Measurements from ENCODE around the gene ARHGAP25.
"Not testable (repeated sequence)": the region's sequence is repeated elsewhere in the genome, so short reads cannot be mapped to it uniquely, and the experiment has no call there.

ARHGAP25 gene

DNA sequence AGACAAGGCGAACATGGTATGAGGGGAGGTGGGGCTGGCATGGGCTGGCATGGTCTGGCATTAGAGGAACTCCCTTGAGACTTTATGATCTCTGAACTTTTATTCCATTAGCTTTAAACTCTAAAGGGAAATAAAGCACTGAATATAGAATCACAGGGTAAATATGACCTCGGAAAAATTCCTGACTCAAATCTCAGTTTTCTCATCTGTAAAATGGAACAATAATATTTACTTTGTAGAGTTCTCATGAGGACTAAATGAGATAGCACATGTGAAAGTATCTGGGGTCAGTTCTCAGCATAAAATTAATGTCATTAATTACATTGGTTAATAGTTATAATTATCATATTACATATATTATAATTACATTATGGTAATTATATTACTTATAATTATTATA lies 65.9 kb downstream of the ARHGAP25 start:
- no peak for DNase-seq

DNA sequence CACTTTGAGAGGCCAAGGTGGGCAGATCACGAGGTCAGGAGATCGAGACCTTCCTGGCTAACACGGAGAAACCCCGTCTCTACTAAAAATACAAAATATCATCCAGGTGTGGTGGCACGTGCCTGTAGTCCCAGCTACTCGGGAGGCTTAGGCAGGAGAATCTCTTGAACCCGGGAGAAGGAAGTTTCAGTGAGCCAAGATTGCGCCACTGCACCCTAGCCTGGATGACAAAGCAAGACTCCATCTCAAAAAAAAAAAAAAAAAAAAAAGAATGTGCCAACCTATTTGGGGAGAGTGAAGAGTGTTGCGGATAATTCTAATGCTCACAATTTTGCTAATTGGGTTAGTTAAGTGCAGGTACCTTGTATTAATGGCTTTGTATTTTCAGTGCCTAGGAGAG lies 67.5 kb downstream of the ARHGAP25 start:
- not testable (repeated sequence) for DNase-seq

DNA sequence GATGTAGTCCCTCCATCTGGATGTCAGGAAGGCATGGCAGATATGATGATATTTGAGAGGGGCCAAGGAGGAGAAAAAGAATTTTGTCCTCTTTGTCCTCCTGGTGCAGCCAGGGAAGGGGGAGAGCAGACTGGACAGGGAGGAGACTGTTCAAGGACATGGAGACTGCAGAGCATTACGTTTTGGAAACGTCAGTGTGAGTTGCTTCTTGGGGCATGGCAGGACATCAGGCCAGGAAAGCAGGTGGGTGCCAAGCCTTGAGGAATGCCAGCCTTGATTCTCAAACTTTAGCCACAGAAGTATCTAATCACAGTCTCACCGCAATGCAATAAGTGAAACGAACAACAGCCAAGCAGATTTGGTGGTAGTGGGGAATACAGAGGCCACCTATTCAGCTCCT lies 70.4 kb downstream of the ARHGAP25 start:
- DNase-seq = no peak

DNA sequence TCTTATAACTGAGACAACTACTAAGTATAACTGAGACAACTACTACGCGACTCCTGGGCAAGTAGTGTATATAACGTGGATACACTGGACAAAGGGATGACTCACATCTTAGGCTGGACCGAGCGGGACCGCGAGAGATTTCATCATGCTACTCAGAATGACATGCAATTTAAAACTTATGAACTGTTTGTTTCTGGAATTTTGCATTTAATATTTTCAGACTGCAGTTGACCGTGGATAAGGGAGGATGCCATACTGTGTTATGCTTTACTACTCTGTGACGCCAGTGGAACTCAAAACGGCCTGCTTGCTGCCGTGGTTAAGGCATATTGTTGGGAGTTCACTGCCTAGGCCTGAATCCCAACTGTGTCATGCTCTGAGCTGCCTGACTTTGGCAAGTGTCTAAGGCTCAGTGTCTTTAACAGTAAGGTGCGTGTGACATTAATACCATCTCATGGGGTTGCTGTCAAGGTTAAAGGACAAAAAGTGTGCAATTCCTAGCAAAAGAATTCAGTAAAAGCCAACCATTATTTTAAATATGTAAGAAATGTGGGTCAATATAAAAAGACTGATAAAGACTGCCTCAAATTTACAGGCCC lies 72.0 kb downstream of the ARHGAP25 start:
- DNase-seq = no peak

DNA sequence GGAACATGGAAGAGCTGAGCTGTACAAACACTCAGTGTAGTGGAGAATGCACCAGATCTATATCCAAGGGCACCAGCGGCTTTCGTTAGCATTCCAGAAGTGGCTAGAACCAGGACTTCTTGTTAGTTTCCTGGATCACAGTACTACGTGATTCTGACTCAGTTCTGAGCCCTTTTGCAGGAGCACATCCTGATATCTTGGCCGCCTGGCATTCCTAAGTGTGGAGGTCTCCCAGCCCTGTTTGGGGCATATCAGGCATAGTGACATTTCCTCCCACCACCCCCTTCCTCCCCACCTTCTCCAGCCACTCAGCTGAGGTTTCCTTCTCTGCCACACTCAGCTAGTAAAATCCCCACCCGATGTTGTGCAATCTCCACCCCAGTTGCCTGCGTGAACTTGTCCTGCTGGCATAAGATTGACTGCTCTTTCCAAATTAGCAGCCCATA lies 73.2 kb downstream of the ARHGAP25 start:
- DNase-seq = no peak

DNA sequence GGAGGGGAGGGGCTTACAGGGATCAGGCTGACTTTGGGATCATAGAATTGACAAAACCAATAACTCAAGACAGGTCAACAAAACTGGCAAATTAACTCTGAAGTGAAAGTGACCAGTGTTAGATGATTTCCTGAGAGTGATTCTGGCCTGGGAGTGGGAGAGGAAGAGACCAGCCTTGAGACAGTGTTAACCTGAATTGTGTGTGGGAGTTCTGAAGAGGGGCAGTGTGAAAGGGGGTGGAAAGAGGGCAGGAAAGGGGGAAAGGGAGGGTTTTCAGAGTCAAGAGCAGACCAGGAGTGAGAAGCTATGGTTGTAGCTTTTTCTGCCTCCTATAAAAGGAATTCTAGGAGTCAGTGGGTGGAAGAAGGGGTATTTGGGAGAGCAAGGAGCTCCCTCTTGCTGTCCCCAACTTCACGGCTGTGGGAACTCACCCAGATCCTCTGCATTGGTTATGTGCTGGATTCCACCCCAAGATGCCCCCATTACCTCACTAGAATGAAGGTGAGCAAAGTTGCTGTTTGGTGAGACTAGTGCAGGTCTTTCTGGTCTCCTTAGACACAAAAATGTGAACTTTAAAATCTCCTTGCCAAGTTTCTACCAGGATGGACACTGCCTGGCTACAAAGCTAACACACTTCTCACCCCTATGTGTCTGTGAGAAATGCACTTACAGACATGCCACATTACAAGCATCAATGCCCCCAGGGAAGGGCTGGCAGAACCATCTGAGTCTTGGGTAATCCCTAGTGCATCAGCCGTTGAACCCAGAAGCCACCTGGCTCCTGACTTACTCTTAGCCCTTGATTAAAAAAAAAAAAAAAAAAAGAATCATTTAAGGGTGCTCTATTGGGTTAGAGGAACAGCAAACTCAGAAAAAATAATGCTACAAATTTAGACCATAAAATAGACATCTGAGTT lies 75.0 kb downstream of the ARHGAP25 start:
- DNase-seq = no peak

DNA sequence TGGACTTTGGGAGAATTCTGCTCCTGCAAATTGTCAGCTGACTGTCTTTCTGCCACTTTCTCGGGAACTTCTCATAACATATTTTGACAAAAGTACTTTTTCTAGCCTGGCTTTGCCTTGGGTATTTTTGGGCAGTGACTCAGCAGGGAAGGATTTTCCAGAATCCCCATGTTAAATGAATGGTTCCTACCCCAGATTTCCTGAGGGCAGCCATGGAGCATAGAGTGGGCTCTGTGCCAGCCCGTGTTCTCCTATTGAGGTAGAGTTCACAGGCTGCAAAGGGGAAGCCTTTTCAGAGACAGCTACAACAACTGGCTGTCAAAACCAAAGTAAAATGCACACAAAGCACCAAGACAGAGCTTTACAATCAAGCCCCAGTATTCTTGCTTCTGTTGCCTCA lies 76.8 kb downstream of the ARHGAP25 start:
- no peak for DNase-seq

DNA sequence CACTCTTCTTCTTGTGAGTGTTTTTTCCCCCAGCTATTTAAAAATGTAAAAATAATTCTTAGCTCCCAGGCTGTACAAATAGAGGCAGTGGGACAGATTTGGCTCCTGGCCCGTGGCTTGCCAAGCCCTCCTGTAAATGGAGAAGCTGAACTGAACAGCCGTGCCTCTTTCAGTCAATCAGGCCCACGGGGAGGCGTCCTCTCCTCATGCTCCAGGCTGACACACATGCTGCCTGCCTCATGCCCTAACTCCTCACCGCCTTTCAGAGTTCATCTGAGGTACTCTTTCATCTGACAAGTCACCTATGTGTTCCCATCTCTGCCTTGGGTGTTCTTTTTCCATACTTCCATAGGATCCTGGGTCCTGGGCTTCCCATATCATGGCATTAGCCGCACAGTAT lies 77.6 kb downstream of the ARHGAP25 start:
- no peak for DNase-seq

DNA sequence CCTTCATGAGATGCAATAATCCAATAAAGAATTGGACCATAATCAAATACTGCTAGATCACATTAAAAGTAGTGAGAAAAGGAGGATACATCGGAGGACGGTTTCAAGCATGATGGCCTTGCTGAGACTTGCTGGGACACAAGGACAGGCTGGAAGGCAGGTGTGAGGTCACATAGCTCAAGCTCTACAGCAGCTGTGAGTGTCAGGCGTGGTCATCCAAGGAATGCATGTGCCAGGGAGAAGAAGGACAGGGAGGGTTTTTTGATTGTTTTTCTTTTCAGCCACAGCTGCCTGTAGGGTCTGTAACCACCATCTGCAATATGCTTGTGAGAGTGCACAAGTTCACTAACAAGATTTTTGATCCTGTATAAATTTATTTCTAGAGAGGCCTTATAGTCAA lies 79.0 kb downstream of the ARHGAP25 start:
- DNase-seq = no peak

DNA sequence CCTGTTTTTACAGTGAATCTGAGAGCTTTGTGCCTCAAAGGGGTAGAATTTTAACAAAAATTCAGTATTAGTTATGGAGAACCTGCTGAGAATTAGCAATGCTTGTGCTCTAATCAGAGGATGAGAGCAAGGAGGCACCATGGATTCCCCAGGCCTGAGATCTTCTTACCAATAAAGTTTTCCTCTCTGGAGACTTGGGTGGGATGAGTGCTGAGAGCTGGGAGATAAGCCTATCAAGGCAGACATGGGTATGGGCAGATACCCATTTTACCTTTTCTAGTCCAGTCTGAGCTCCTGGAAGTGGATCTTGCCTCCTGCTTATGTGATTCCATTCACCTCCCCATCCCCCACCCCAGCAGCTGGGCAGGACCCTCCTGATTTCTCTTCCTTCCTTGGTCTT lies 82.7 kb downstream of the ARHGAP25 start:
- DNase-seq = no peak

DNA sequence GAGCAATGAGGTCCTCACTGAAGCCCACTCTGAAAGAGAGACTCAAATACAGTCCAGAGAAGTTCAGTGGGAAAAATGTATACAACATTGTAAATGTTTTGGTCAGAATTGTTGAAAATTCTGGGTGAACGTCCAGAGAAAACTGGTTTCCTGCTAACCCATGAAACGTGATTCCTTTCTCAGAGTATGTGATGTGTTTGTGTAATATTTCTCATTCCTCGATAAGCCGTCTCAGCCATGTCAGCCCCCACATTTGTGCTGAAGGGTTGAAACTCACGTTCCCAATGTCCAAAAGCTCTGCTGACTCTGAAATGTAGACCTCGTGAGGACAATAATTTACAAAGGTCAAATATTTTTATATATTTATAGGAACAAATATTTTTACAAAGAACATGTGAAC lies 84.9 kb downstream of the ARHGAP25 start:
- no peak for DNase-seq

DNA sequence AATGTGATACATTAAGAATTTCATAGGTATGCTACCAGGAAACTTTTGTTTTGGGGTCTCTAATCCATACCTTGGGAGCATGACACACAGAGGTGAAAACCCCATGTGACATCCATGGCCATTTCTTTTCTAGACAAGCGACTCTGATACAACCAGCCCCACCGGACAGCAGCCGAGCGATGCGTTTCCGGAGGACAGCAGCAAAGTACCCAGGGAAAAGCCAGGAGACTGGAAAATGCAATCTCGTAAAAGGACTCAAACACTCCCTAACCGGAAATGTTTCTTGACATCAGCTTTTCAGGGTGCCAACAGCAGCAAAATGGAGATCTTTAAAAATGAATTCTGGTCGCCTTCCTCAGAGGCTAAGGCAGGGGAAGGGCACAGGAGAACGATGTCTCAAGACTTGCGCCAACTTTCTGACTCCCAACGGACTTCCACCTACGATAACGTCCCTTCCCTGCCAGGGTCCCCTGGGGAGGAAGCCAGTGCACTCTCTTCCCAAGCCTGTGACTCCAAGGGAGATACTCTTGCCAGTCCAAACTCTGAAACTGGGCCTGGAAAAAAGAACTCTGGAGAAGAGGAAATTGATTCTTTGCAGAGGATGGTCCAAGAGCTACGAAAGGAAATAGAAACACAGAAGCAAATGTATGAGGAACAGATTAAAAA lies 87.7 kb downstream of the ARHGAP25 start:
- no peak for DNase-seq

DNA sequence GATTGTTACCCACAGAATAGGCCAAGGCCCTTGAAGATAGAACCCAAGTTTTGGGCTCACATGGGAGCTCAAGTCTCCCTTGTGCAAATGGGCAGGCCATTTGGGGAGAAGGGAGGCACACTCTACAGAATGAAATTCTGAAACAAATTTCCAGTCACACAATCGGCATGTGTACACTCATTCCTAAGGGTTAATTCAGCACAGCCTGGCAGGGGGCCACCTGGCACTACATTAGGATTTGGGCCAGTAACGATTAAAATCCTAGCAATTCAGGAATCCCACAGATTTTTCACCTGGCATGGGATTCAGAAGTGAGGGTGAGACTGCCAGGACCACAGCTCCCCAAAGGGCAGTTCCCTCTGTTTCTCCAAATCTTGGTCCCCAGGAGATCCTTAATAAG lies 90.2 kb downstream of the ARHGAP25 start:
- no peak for DNase-seq

DNA sequence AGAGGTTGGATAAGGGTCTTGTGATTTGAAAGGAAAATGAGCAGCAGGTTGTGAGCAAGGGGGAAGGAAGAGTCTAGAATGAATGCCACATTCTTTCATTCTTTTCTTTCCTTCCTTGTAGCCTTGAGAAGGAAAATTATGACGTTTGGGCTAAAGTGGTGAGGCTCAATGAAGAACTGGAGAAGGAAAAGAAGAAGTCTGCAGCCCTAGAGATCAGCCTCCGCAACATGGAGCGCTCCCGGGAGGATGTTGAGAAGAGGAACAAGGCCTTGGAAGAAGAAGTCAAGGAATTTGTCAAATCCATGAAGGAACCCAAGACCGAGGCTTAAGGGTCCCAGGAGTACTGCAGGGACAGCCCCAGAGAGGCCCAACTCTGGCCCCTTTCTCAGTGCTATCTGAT lies 91.3 kb downstream of the ARHGAP25 start:
- no peak for DNase-seq

DNA sequence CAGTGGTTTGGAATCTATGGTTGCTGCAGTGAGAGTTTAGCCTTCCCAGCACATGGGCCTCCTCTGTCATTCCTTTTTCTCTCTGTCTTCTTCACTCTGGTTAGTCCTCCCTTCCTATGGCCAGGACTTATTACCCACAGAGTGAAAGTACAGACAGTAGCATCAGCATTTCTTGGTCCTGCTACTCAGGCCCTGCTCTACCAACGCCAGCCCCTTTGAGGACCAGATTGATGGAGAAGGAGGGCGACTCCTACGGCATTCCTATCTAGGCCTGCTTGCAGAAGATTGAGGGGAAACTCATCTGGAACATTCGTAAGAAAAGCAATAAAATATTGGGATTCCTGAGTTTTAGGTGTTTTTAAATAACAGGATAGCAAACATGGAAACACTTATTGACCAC lies 93.1 kb downstream of the ARHGAP25 start:
- no peak for DNase-seq

DNA sequence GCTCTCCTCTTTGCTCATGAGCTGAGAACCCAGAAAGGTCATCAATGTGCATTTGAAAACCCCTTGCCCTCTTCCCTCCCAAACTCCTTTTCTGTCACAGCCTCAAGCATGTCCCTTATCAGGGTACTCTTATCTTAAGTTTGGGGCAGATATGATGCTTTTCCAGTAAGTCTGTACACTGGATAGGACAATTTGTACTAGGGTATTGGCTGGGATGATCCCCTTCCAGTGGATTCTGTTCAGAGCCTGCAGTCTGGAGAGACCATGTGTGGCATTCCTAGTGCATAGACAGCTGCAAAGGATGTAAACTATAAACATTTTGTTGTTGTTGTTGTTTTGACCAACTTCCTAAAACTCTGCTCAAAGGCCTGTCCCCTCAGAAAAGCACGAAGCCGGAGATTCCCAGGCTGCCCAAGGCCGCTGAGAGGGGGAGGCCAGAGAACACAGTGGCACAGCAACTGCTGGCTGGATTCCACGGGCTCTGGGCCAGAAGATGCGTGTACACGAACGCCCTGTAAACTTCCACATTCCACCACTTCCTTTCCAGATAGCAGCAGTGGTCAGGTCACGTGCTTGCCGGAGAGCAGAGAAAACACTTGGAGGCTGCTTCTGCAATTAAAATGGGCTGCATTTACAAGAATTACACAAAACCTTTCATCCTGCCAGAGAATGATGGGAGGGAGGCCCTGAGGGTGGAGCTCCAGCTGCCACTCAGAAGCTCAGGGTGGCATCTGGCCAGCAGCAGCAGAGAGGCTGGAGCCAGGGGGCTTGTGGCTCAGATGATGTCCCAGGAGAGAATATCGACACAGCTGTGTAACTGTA lies 94.5 kb downstream of the ARHGAP25 start:
- DNase-seq = no peak

DNA sequence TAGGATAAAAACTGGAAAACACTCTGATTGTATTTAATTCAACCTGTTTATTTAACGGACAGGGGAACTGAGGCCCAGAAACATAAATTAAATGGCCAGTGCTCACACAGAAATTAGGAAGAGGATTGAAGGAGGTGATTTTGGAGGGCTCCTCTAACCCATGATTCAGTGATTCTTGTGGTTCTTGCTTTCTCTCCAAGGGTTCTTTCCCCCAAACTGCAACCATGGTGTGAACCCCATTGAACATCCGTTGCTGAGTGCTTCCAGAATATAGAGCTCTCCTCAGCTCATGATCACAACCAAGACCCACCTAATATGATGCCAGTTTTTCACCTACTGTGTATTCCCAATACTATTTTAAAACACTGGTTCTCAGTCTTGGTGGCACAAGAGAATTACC lies 95.1 kb downstream of the ARHGAP25 start:
- DNase-seq = no peak

DNA sequence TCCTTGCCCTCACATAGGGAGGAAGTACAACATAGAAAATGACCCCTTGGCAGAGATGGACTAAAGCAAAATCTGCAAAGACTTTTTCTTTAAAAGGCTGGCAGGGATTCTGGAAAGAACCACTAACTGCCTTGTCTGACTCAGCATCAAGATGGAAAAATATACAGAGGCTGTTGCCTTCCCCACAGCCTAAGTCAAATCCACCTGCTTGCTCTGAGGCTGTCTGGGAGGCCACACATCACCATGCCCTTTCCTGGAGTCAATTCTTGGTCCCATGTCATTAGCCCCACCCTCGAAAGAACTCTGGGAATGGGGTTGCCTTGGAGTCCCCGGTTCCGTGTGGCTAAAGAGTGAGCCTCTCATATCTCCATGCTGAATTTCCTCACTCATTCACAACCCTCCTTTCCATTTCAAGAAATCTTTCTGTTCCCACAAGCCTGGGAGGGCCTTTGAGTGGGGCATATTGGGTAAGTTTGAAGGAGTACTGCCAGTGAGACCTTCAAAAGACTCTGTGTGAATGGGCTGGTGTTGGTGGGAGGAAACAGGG lies 97.1 kb downstream of the ARHGAP25 start:
- no peak for DNase-seq

DNA sequence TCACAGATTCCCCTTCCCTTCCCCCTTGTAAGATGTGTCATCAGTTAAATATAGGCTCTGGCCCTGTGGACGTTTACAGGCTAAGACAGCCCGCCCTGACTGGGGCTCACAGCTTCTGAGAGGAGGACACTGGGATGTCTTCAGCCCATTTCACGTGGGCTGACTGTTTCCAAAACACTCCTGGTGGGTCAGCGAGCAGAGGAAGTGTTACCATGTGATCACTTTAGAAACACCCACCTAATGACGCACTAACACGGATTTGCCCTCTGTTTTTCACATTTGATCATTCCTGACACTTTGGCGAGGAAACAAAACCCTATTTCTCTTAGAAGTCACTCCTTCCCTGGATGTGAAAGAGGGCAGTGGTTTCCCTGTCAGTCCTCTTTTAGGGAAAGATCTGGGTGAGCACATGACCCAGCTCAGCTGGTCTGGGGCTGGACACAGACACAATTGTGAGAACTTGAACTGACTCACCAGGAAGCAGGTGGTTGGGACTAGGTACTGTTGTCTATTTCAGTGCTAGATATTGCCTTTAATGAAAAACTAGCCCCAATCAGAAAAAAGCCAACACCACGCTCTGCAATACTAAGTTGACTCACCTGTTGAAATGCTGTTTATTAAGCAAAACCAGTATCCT lies 97.7 kb downstream of the ARHGAP25 start:
- no peak for DNase-seq

DNA sequence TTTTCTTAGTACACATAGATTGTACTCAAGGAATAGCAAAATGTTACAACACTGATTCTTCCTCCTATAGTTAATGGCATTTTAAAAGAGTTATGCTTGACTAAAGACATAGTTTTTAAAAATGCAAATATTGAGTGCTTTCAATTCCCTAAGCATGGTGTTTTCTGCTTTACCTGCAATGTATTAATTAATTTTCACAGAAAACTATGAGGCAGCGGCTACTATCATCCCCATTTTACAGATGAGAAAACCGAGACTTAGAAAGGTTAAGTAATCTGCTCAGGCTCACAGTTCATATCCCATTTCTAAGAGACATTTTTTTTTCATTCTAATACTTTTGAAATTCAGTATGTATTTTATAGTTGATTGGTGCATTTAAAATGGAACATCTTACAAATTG lies 98.6 kb downstream of the ARHGAP25 start:
- no peak for DNase-seq

DNA sequence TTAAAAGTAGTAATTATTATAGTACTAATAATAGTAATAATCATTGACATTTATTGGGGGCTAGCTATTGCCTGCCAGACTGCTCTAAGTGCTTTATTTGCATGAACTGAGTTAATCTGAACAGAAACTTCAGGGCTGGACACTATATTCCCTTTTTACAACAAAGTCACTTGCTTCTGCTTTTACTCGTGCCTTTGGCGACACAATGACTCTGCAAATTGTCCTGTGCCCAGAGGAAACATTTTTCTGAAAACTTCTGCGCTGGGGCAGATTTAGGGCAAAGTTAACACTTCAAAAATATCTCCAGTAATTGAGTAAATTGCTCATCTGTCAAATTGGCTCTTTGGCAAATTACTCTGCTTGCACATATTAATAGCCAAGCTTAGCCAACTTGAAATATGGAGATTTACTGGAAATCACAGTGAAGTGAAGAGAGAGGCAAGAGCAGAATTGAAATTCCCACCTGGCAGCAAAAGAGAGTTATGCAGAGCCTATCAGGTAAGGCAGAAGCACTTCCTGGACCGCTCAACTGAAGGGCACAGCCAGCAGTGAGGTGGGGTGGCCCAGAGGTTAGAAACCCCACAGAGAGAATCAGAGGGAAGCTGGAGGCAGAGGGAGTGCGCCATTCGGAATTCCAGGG lies 100.2 kb downstream of the ARHGAP25 start:
- no peak for DNase-seq

DNA sequence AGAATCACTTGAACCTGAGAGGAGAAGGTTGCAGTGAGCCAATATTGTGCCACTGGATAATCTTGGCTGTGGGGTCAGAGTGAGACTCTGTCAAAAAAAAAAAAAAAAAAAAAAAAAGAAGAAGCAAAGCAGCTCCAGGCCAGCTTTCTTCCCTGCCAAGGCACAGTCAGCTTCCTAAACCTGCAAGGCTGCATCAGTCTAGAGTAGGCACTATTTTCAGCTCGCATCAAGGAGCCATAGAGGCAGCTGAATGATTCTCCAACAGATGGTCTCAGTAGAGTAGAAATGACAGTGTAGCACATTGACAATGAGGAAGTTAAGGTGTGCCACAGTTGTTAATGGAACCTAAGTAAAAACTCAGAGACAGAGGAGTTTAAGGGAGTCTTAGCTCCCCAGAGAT lies 101.0 kb downstream of the ARHGAP25 start:
- no peak for DNase-seq
